Measurements from ENCODE around the gene SLC35F3. TPM values are rescaled to one million over a fixed set of nuclear protein-coding genes. Genes with fewer than 3 reads are reported as not detected.

SLC35F3 gene
- total RNA-seq, 1 donor from 2014 or later: 0.36 TPM

GRCh38 chr1:234185438-234185837 lies 281.0 kb downstream of the SLC35F3 start:
- no peak for TF ChIP-seq CTCF (IDR thresholded peaks at IDR 0.05; ENCODE audit: unreplicated experiment)
- no peak overlapping the region for H3K27ac Mint-ChIP-seq (ENCODE audit: unreplicated experiment)
- DNase-seq (ENCODE audit: low spot score): no peak
- peaks cover 3% of the 10 kb centered on the region for H3K27me3 Mint-ChIP-seq (ENCODE audit: unreplicated experiment)
- no peaks in the 10 kb centered on the region for H3K9me3 Mint-ChIP-seq (ENCODE audit: unreplicated experiment)
- no peaks in the 10 kb centered on the region for H3K36me3 Mint-ChIP-seq (ENCODE audit: low read depth, unreplicated experiment)
- H3K4me3 Mint-ChIP-seq (ENCODE audit: unreplicated experiment): no peak overlapping the region
- no peaks in the 10 kb centered on the region for H3K4me1 Mint-ChIP-seq (ENCODE audit: unreplicated experiment)

GRCh38 chr1:234186037-234186688 lies 281.7 kb downstream of the SLC35F3 start:
- DNase-seq (ENCODE audit: low spot score): no peak
- H3K27ac Mint-ChIP-seq (ENCODE audit: unreplicated experiment): no peak overlapping the region
- no peaks in the 10 kb centered on the region for H3K9me3 Mint-ChIP-seq (ENCODE audit: unreplicated experiment)
- no peaks in the 10 kb centered on the region for H3K4me1 Mint-ChIP-seq (ENCODE audit: unreplicated experiment)
- H3K27me3 Mint-ChIP-seq (ENCODE audit: unreplicated experiment): peaks cover 3% of the 10 kb centered on the region
- H3K36me3 Mint-ChIP-seq (ENCODE audit: low read depth, unreplicated experiment): no peaks in the 10 kb centered on the region
- H3K4me3 Mint-ChIP-seq (ENCODE audit: unreplicated experiment): no peak overlapping the region
- TF ChIP-seq CTCF (IDR thresholded peaks at IDR 0.05; ENCODE audit: unreplicated experiment): no peak

- DNase-seq (ENCODE audit: low spot score): peak; percentile 38
- H3K27me3 Mint-ChIP-seq (ENCODE audit: unreplicated experiment): peaks cover 3% of the 10 kb centered on the region
- peak; percentile 35 for TF ChIP-seq CTCF (IDR thresholded peaks at IDR 0.05; ENCODE audit: unreplicated experiment)
- no peaks in the 10 kb centered on the region for H3K36me3 Mint-ChIP-seq (ENCODE audit: low read depth, unreplicated experiment)
- no peaks in the 10 kb centered on the region for H3K9me3 Mint-ChIP-seq (ENCODE audit: unreplicated experiment)
- H3K4me3 Mint-ChIP-seq (ENCODE audit: unreplicated experiment): no peak overlapping the region
- no peaks in the 10 kb centered on the region for H3K4me1 Mint-ChIP-seq (ENCODE audit: unreplicated experiment)
- H3K27ac Mint-ChIP-seq (ENCODE audit: unreplicated experiment): no peak overlapping the region
Observed at GRCh38 chr1:234188454-234188792, 283.9 kb downstream of the SLC35F3 start.

GRCh38 chr1:234197839-234198238 lies 293.4 kb downstream of the SLC35F3 start:
- DNase-seq (ENCODE audit: low spot score): no peak
- no peak overlapping the region for H3K27ac Mint-ChIP-seq (ENCODE audit: unreplicated experiment)
- no peaks in the 10 kb centered on the region for H3K36me3 Mint-ChIP-seq (ENCODE audit: low read depth, unreplicated experiment)
- no peak for TF ChIP-seq CTCF (IDR thresholded peaks at IDR 0.05; ENCODE audit: unreplicated experiment)
- H3K4me1 Mint-ChIP-seq (ENCODE audit: unreplicated experiment): no peaks in the 10 kb centered on the region
- H3K9me3 Mint-ChIP-seq (ENCODE audit: unreplicated experiment): no peaks in the 10 kb centered on the region
- H3K27me3 Mint-ChIP-seq (ENCODE audit: unreplicated experiment): no peaks in the 10 kb centered on the region
- H3K4me3 Mint-ChIP-seq (ENCODE audit: unreplicated experiment): no peak overlapping the region

GRCh38 chr1:234199476-234200127 lies 295.1 kb downstream of the SLC35F3 start:
- Mint-ChIP-seq H3K9me3 (ENCODE audit: unreplicated experiment) (no peaks in the 10 kb centered on the region), H3K27ac (ENCODE audit: unreplicated experiment) (no peak overlapping the region), H3K27me3 (ENCODE audit: unreplicated experiment) (no peaks in the 10 kb centered on the region), H3K36me3 (ENCODE audit: low read depth, unreplicated experiment) (no peaks in the 10 kb centered on the region), H3K4me1 (ENCODE audit: unreplicated experiment) (no peaks in the 10 kb centered on the region), H3K4me3 (ENCODE audit: unreplicated experiment) (no peak overlapping the region)
- DNase-seq (ENCODE audit: low spot score): no peak
- TF ChIP-seq CTCF (IDR thresholded peaks at IDR 0.05; ENCODE audit: unreplicated experiment): no peak
